GM19463 (cell line): ENCODE measurements around the gene FRMD8.
"Not testable (repeated sequence)": the region's sequence is repeated elsewhere in the genome, so short reads cannot be mapped to it uniquely, and the experiment has no call there.

Experiments
- ATAC-seq: cut with Tn5 transposase; IDR thresholded peaks from one replicate; pipeline ENCODE4 v1.9.1; 2021; ENCODE audit warnings: mild to moderate bottlenecking, moderate library complexity; ENCODE audit not compliant: unreplicated experiment

The FRMD8 gene

DNA sequence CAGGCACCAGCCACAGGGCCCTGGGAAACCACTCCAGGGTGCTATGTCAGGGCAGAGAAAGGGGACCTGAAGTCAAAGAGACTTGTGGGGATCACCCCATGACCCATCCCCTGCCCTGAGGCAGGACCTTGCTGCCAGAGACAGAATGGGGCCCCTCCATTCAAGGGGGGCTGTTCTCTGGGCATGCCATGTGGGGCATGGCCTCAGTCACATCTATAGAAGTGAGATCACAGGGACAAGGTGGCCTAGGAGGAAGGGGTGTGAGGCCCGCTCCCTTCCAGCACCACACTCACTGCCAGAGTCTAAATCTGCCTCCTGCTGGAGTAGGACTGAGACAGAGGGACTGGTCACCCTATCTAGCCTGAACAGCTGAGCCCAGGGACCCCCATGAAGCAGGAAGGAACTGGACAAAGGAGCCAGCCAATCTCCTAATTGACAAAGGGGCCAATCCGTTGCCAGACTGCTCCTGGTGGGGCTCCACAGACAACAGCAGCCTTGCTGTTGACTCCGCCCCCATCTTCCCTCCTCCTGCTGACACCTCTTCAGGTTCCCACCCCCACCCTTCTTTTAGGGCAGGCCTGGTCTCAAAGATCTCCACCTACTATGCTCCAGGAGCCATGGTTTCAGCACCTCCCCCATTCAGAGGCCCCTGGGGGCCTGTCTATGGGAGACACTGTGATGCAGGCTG lies 62.1 kb downstream of the FRMD8 start:
- no peak for ATAC-seq

DNA sequence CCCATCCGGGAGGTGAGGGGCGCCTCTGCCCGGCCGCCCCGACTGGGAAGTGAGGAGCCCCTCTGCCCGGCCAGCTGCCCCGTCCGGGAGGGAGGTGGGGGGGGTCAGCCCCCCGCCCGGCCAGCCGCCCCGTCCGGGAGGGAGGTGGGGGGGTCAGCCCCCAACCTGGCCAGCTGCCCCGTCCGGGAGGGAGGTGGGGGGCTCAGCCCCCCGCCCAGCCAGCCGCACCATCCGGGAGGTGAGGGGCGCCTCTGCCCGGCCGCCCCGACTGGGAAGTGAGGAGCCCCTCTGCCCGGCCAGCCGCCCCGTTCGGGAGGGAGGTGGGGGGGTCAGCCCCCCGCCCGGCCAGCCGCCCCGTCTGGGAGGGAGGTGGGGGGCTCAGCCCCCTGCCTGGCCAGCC lies 64.9 kb downstream of the FRMD8 start:
- not testable (repeated sequence) for ATAC-seq

DNA sequence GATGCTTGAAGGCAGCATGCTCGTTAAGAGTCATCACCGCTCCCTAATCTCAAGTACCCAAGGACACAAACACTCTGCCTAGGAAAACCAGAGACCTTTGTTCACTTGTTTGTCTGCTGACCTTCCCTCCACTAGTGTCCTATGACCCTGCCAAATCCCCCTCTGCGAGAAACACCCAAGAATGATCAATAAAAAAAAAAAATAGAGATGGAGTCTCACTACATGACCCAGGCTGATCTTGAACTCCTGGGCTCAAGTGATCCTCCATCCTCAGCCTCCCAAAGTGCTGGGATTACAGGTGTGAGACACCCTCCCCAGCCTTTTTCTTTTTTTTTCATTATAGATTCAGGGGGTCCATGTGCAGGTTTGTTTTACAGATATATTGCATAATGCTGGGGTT lies 65.8 kb downstream of the FRMD8 start:
- ATAC-seq = not testable (repeated sequence)

DNA sequence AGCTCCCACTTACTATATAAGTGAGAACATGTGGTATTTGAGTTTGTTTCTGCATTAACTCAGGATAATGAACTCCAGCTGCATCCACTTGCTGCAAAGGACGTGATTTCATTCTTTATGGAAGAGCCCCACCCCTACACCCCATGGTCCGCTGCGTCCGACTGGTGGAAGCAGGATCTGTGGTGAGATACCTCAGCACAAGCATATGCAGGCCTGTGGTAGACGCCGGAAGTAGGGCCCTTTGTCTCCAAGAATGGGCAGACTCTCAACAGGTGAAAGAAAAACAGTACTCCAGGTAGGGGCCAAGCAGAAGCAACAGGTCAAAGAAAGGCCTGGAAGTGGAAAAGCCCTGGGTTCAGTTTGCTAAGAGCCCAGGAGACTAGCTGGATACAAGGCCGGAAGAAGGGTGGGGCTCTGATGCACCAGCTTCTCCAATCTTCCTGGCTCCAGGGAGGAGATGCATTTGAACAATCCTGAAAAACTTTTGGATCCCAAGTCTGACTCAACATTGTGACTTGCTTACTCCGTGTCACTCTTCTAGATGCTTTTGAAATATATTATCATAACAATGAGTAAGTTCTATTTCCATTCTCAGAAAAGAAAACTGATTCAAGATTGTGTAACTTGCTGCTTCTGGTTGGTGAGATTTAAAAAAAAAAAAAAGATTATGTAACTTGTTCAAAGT lies 66.5 kb downstream of the FRMD8 start:
- no peak for ATAC-seq

DNA sequence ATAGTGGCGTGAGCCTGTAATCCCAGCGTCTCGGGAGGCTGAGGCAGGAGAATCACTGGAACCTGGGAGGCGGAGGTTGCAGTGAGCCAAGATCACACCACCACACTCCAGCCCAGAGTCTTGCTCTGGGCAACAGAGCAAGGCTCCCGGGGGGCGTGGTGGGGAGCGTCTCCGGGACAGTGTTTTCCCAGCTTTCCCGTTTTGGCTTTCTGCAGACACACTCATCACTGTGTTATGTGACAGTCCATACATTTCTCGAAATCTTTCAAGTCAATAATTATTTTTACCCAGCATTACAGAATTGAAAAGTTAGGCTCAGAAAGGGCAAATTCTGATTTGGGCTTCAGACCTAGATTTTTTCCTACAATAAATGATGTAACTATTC lies 67.9 kb downstream of the FRMD8 start:
- no peak for ATAC-seq

DNA sequence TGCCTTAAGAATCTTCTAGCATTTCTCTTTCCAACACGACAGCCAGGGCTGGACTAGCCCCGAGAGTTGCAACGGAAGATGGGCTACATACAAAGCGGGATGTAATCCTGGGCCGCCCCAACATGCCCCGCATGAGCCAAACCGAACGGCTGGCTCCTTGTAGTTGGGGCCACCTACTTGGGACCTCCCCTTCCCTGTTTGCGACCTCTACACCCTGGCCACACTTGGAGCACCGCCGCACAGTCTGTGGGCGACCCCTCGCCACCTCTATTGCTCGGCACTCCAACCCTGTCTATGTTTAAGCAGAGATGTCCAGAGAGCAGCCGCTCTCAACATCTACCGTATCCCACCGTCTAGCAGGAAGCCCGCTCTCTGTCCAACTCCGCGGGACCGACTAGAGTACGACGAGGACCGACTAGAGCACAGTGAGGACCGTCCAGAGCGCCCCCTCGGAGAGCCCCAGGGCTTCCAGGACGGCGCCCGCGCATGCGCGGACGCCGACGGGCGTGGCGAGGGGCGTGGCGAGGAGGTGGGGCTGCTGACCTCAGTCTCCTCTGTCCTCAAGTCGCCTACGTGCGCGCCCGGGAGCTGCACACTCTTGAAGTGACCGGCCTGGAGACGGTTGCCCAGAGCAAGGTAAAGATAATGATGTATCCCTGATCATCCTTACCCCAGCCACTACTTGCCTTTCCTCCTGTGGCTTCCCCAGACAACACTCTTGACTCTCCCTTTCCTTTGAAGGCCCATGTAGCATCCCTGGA lies 68.4 kb downstream of the FRMD8 start:
- ATAC-seq = peak; percentile 95

DNA sequence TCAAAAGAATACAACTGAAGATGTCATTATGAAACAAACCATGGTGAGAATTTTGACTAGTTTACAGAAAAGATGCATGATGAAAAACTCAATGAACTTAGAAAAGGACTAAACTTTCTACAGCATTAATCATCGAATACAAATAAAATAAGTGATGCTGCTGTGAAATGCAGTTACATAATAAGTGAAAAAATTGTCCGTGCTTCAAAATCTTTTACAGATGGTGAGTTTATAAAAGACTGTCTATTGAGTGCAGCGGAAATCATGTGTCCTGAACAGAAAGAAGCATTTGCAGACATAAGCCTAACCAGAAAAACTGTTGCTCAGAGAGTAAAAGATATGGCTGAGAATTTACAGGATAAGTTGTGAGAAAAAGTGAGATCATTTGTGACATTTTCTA lies 70.0 kb downstream of the FRMD8 start:
- ATAC-seq = no peak

DNA sequence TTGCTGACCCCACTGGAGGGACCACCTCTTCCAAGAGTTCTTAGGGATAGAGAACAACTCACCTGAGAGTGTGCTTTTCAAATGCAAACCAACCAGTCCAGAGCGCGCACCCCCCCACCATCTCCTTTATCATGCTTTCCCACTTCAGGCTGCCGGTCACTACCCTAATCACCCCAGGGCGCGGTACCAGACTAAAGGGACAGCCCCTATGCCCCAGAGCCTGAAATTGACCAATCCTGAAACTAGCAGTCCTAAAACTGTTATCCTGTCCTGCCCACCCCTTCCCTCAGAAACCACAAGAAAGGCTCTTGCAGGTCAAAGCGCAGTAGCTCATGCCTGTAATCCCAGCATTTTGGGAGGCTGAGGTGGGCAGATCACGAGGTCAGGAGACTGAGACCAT lies 73.1 kb downstream of the FRMD8 start:
- ATAC-seq = peak; percentile 42
